ENCODE measurements around the gene CNNM3. TPM values are rescaled to one million over a fixed set of nuclear protein-coding genes. Genes with fewer than 3 reads are reported as not detected.

The CNNM3 gene
- total and polyA plus RNA-seq, 4 donors, result 10.0 to 19.8 (median 16.1) TPM

DNA sequence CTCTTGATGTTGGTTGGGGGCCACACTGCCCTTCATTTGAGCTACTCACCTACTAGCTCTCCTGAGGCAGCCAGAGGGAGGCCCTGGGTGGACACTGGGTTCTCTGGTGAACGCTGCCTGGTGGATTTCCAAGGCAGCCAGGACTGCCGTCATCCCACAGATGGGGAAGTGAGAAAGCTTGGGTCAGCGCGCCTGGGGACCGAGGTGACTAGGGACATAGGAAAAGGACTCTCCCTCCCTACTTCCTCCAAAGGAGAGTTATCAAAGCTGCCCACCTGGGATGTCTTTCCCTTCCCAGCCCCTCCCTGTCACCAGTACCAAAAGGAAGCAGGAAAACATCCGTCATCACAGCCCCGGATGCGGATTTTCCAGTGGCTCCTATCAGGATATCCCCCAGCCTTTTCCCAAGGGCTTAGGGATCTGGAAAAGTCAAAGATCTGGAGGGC lies 57.6 kb downstream of the CNNM3 start:
- Histone ChIP-seq H3K9me3 (ENCODE audit: control insufficient read depth in 4 of 4, low read length in 3 of 4) (no peaks in the 10 kb centered on the region), H3K9ac (ENCODE audit: low read depth in 1 of 2, low read length in 2 of 2) (no peak overlapping the region), H3K4me3 (ENCODE audit: low read depth in 1 of 3, low read length in 3 of 3) (no peak overlapping the region), H3K27me3 (ENCODE audit: control insufficient read depth in 4 of 4, insufficient read depth in 4 of 4, low read length in 3 of 4) (no peaks in the 10 kb centered on the region), H3K4me1 (ENCODE audit: control insufficient read depth in 4 of 4, insufficient read depth in 4 of 4, low read length in 3 of 4) (peaks cover 0 to 10% (median 4%) of the 10 kb centered on the region in 4 donors), H3K36me3 (ENCODE audit: control insufficient read depth in 4 of 4, insufficient read depth in 3 of 4, low read depth in 1 of 4, low read length in 3 of 4) (no peaks in the 10 kb centered on the region), H3K27ac (ENCODE audit: low read depth in 1 of 2, low read length in 2 of 2) (peak overlapping the region; percentile 29 to 43)
- TF ChIP-seq ATF3 (IDR thresholded peaks at IDR 0.05) (no peak), YY1 (IDR thresholded peaks at IDR 0.05) (no peak), RXRA (IDR thresholded peaks at IDR 0.05) (no peak), HNF4A (conservative IDR thresholded peaks at IDR 0.05) (no peak), NR2F2 (IDR thresholded peaks at IDR 0.05) (peak; percentile 86), SP1 (IDR thresholded peaks at IDR 0.05) (peak; percentile 39)
- 58% methylated on average over 8 of the region's 8 CpGs for WGBS
- no peak for DNase-seq (ENCODE audit: low spot score)

DNA sequence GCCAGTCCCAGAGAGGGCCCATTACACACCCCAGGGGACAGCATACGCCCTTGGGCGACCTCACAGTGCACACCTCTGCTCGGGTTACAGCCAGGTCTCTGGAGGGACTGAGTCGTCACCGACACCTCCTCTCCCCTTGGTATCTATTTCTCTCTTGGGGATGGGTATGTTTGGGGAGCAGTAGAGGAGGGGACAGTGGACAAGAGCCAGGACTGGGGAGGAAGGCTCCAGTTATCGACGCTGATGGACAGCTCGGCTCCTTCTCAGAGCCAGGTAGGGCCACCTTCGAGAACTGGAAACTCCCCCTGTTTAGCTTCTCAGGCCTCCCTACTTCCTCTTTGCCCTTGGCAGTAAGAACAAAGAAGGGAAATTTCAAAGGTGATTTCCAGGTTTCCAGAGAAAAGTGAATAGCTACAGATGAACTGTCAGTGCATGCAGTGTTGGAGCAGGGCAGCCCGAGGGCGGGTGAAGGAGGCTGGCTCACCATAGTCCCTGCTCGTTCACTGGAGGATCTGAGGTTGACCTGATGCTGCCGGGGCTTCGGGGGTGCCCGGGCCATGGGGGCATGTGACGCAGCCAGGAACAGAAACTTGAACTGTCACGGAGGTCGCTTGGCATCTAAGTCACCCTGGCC lies 58.2 kb downstream of the CNNM3 start:
- no peaks in the 10 kb centered on the region for H3K36me3 ChIP-seq (ENCODE audit: control insufficient read depth in 4 of 4, insufficient read depth in 3 of 4, low read depth in 1 of 4, low read length in 3 of 4)
- H3K9me3 ChIP-seq (ENCODE audit: control insufficient read depth in 4 of 4, low read length in 3 of 4), result no peaks in the 10 kb centered on the region
- TF ChIP-seq SP1 (IDR thresholded peaks at IDR 0.05) (no peak), REST (IDR thresholded peaks at IDR 0.05) (no peak), FOXA2 (IDR thresholded peaks at IDR 0.05) (no peak), YY1 (IDR thresholded peaks at IDR 0.05) (no peak), ATF3 (IDR thresholded peaks at IDR 0.05) (no peak)
- no peak overlapping the region for H3K4me3 ChIP-seq (ENCODE audit: low read depth in 1 of 3, low read length in 3 of 3)
- DNase-seq (ENCODE audit: low spot score), result no peak
- WGBS, result 41% methylated on average over 18 of the region's 18 CpGs
- no peak overlapping the region for H3K9ac ChIP-seq (ENCODE audit: low read depth in 1 of 2, low read length in 2 of 2)
- H3K4me1 ChIP-seq (ENCODE audit: control insufficient read depth in 4 of 4, insufficient read depth in 4 of 4, low read length in 3 of 4), result peaks cover 0 to 10% (median 4%) of the 10 kb centered on the region in 4 donors
- peak overlapping the region in 1 of 2 donors; percentile 38 for H3K27ac ChIP-seq (ENCODE audit: low read depth in 1 of 2, low read length in 2 of 2)
- no peaks in the 10 kb centered on the region for H3K27me3 ChIP-seq (ENCODE audit: control insufficient read depth in 4 of 4, insufficient read depth in 4 of 4, low read length in 3 of 4)

- H3K36me3 ChIP-seq (ENCODE audit: control insufficient read depth in 4 of 4, insufficient read depth in 3 of 4, low read depth in 1 of 4, low read length in 3 of 4), result no peaks in the 10 kb centered on the region
- WGBS, result 77% methylated on average over 14 of the region's 14 CpGs
- H3K27ac ChIP-seq (ENCODE audit: low read depth in 1 of 2, low read length in 2 of 2), result no peak overlapping the region
- no peaks in the 10 kb centered on the region for H3K9me3 ChIP-seq (ENCODE audit: control insufficient read depth in 4 of 4, low read length in 3 of 4)
- no peak overlapping the region for H3K4me3 ChIP-seq (ENCODE audit: low read depth in 1 of 3, low read length in 3 of 3)
- H3K4me1 ChIP-seq (ENCODE audit: control insufficient read depth in 4 of 4, insufficient read depth in 4 of 4, low read length in 3 of 4), result peaks cover 0 to 7% (median 3%) of the 10 kb centered on the region in 4 donors
- H3K9ac ChIP-seq (ENCODE audit: low read depth in 1 of 2, low read length in 2 of 2), result no peak overlapping the region
- H3K27me3 ChIP-seq (ENCODE audit: control insufficient read depth in 4 of 4, insufficient read depth in 4 of 4, low read length in 3 of 4), result no peaks in the 10 kb centered on the region
- DNase-seq (ENCODE audit: low spot score), result no peak
- TF ChIP-seq ZBTB33 (IDR thresholded peaks at IDR 0.05), result no peak
- TF ChIP-seq RAD21 (IDR thresholded peaks at IDR 0.05), result no peak
- no peak for TF ChIP-seq RXRA (IDR thresholded peaks at IDR 0.05)
- no peak for TF ChIP-seq HNF4G (IDR thresholded peaks at IDR 0.05)
- TF ChIP-seq CTCF (IDR thresholded peaks at IDR 0.05; ENCODE audit: low read depth, low read length, missing input control), result no peak
- TF ChIP-seq FOXA1 (IDR thresholded peaks at IDR 0.05), result no peak
- no peak for TF ChIP-seq HNF4A (conservative IDR thresholded peaks at IDR 0.05)
- no peak for TF ChIP-seq GABPA (IDR thresholded peaks at IDR 0.05 in 1 of 2, conservative IDR thresholded peaks at IDR 0.05 in 1 of 2)
- no peak for TF ChIP-seq NR2F2 (IDR thresholded peaks at IDR 0.05)
- TF ChIP-seq SP1 (IDR thresholded peaks at IDR 0.05), result no peak
- TF ChIP-seq MAX (IDR thresholded peaks at IDR 0.05), result no peak
These were observed 59.6 kb downstream of the CNNM3 start for GRCh38 chr2:96875498-96876268.

Measured in liver (tissue), 9 donors.